Brain microvascular endothelial cell (primary cell): ENCODE results near the gene ZNF865.

Experiments used
- DNase-seq: peaks from one replicate; pipeline ENCODE4 v3.0.0-alpha.2; 2020
- H3K27ac ChIP-seq: fragments of 250-450 bp; sonication (Bioruptor Pico); 2 replicates; pipeline ENCODE4 v1.5.1; 2020; ENCODE audit warnings: mild to moderate bottlenecking, moderate library complexity
- H3K27me3 ChIP-seq: fragments of 250-450 bp; sonication (Bioruptor Pico); replicated peaks from 2 replicates; pipeline ENCODE4 v1.5.1; 2020; ENCODE audit warnings: mild to moderate bottlenecking
- H3K36me3 ChIP-seq: fragments of 250-450 bp; sonication (Bioruptor Pico); replicated peaks from 2 replicates; pipeline ENCODE4 v1.5.1; 2020; ENCODE audit warnings: mild to moderate bottlenecking
- H3K4me3 ChIP-seq: 2 replicates; pipeline ENCODE4 v1.5.1; 2011; ENCODE audit warnings: low read depth, mild to moderate bottlenecking, control low read depth, low read length, moderate library complexity
- in situ Hi-C: cut with HindIII; loops from 2 replicates; pipeline ENCODE4 v1.10.0; 2017; ENCODE audit warnings: low sequenced_read_pairs, low pct_ligation_motif_present
- TF ChIP-seq, protein P1 (sequence below): IDR thresholded peaks from 2 replicates; pipeline ENCODE4 v1.5.1; 2011; ENCODE audit warnings: low read depth, mild to moderate bottlenecking, moderate library complexity, low read length, control low read depth, inconsistent platforms; ENCODE audit errors: missing control alignments

ZNF865 gene

GRCh38 chr19:55592391-55593090 lies 12.9 kb upstream of the ZNF865 start:
- Histone ChIP-seq H3K4me3 (no peak overlapping the region), H3K36me3 (peaks cover 32% of the 10 kb centered on the region), H3K27me3 (no peaks in the 10 kb centered on the region), H3K27ac (no peak overlapping the region)
- no peak for DNase-seq
- TF ChIP-seq, protein P1, sequence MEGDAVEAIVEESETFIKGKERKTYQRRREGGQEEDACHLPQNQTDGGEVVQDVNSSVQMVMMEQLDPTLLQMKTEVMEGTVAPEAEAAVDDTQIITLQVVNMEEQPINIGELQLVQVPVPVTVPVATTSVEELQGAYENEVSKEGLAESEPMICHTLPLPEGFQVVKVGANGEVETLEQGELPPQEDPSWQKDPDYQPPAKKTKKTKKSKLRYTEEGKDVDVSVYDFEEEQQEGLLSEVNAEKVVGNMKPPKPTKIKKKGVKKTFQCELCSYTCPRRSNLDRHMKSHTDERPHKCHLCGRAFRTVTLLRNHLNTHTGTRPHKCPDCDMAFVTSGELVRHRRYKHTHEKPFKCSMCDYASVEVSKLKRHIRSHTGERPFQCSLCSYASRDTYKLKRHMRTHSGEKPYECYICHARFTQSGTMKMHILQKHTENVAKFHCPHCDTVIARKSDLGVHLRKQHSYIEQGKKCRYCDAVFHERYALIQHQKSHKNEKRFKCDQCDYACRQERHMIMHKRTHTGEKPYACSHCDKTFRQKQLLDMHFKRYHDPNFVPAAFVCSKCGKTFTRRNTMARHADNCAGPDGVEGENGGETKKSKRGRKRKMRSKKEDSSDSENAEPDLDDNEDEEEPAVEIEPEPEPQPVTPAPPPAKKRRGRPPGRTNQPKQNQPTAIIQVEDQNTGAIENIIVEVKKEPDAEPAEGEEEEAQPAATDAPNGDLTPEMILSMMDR, result no peak
- in situ Hi-C loops, result no loop called here

DNA sequence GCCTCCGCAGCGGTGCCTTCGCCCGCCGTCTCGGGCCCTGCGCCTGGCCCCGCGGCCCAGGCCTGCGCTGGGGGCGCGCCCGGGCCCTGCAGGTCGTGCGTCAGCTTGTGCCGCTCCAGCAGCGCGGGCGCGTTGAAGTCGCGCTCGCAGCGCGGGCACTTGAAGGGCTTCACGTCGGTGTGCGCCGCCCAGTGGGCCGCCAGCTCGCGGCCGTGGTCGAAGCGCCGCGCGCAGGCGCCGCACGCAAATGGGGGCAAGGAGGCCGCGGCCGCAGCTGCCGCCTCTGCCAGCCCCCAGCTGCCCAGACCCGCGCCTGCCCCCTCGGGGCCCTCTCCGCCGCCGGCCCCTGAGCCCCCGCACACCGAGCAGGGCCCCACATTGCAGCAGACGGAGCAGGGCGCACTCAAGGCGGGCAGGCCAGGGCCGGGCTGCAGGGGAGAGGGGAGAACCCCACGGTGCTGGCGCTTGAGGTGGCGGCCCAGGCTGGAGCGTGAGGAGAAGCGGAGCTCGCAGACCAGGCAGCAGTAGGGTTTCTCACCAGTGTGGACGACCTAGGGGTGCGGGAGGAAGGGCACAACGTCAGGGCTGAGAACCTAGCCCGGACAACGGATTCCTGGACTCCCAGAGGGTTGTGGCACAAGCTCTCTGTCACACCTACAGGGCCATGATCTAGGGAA lies 12.2 kb upstream of the ZNF865 start:
- TF ChIP-seq, protein P1, result no peak
- in situ Hi-C loops, result no loop called here
- Histone ChIP-seq H3K27me3 (no peaks in the 10 kb centered on the region), H3K27ac (no peak overlapping the region), H3K36me3 (peaks cover 32% of the 10 kb centered on the region), H3K4me3 (no peak overlapping the region)
- no peak for DNase-seq

- Histone ChIP-seq H3K36me3 (peaks cover 32% of the 10 kb centered on the region), H3K27ac (no peak overlapping the region), H3K27me3 (no peaks in the 10 kb centered on the region), H3K4me3 (no peak overlapping the region)
- TF ChIP-seq, protein P1, result no peak
- no peak for DNase-seq
- in situ Hi-C loops, result no loop called here
Observed at GRCh38 chr19:55594996-55595545, 10.4 kb upstream of the ZNF865 start.

- TF ChIP-seq, protein P1, result no peak
- in situ Hi-C loops, result no loop called here
- DNase-seq, result no peak
- H3K36me3 ChIP-seq, result peaks cover 32% of the 10 kb centered on the region
- H3K4me3 ChIP-seq, result no peak overlapping the region
- no peaks in the 10 kb centered on the region for H3K27me3 ChIP-seq
- no peak overlapping the region for H3K27ac ChIP-seq
Observed at GRCh38 chr19:55596304-55596703, 9.1 kb upstream of the ZNF865 start.

DNA sequence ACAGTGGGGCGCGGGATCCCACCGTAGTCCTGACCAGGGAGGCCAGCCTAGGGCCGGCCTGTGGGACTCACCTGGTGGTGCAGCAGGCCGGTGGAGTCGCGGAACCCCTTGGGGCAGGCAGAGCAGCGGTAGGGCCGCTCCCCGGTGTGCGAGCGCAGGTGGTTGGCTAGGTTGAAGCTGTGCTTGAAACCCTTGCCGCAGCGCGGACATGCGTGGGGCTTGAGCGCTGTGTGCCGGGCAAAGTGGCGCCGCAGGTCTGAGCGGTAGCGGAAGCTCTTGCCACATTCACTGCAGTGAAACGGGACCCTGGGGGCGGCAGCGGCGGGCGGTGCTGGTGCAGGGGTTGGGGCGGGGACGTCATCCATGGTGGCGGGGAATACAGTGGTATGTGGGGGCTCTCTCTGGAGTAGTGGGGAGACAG lies 7.9 kb upstream of the ZNF865 start:
- H3K27ac ChIP-seq, result no peak overlapping the region
- H3K27me3 ChIP-seq, result no peaks in the 10 kb centered on the region
- H3K36me3 ChIP-seq, result peaks cover 28% of the 10 kb centered on the region
- TF ChIP-seq, protein P1, result no peak
- H3K4me3 ChIP-seq, result no peak overlapping the region
- in situ Hi-C loops, result no loop called here
- no peak for DNase-seq
